H1 (cell line): ENCODE measurements around the gene GLG1. TPM values are rescaled to one million over a fixed set of nuclear protein-coding genes. Genes with fewer than 3 reads are reported as not detected.

Experiments used
- CTCF ChIA-PET: fragments of 300-600 bp; sonication (Branson Sonifier 250); formaldehyde crosslinking; loops from one replicate; lab custom pipeline; 2021; ENCODE audit not compliant: partially characterized antibody; lab: Charles Lee
- POLR2A ChIA-PET: fragments of 300-600 bp; sonication (Branson Sonifier 250); formaldehyde crosslinking; loops from one replicate; lab custom pipeline; 2021; ENCODE audit warnings: inconsistent platforms; ENCODE audit not compliant: partially characterized antibody; lab: Charles Lee
- DNase-seq, 2 experiments: peaks; one replicate each; pipeline versions ENCODE4 v3.0.0 to v3.0.0-alpha.2; 2010 to 2022; ENCODE audit warnings: low spot score in 2 of 2, low read depth in 1 of 2, mixed read lengths in 1 of 2
- FAIRE-seq: peaks from 2 replicates; lab custom pipeline; 2011; peaks lifted over from hg19 to GRCh38; lab: Jason Lieb, UNC
- H2AFZ ChIP-seq: 2 replicates; pipeline ENCODE4 v1.8.1; 2012; ENCODE audit warnings: low read length, inconsistent platforms
- H2AK5ac ChIP-seq: 2 replicates; pipeline ENCODE4 v1.6.1; 2013; ENCODE audit warnings: low read depth, low read length
- H2BK120ac ChIP-seq: replicated peaks from 2 replicates; pipeline ENCODE3; 2013; ENCODE audit warnings: low read depth, low read length, inconsistent platforms
- H2BK12ac ChIP-seq: 2 replicates; pipeline ENCODE4 v1.6.1; 2013; ENCODE audit warnings: low read depth, low read length
- H2BK15ac ChIP-seq: 2 replicates; pipeline ENCODE4 v1.6.1; 2013; ENCODE audit warnings: low read length
- H2BK20ac ChIP-seq: 2 replicates; pipeline ENCODE4 v1.6.1; 2013; ENCODE audit warnings: low read length
- H2BK5ac ChIP-seq: 2 replicates; pipeline ENCODE4 v1.6.1; 2013; ENCODE audit warnings: low read depth, low read length
- H3K14ac ChIP-seq: 2 replicates; pipeline ENCODE4 v1.6.1; 2013; ENCODE audit warnings: inconsistent platforms; ENCODE audit not compliant: insufficient read length
- H3K18ac ChIP-seq: 2 replicates; pipeline ENCODE4 v1.6.1; 2013; ENCODE audit warnings: low read length; ENCODE audit errors: extremely low read depth
- H3K23ac ChIP-seq: 2 replicates; pipeline ENCODE4 v1.6.1; 2013; ENCODE audit warnings: inconsistent platforms; ENCODE audit not compliant: insufficient read length
- H3K23me2 ChIP-seq: 2 replicates; pipeline ENCODE4 v1.6.1; 2013; ENCODE audit warnings: low read depth, low read length
- H3K27ac ChIP-seq: 2 replicates; pipeline ENCODE4 v1.6.1; 2011; ENCODE audit warnings: low read depth, low read length, inconsistent platforms
- H3K27me3 ChIP-seq, 4 experiments: replicated peaks in 1 of 4; 1 replicate in 1 of 4; 2 replicates in 3 of 4; pipeline versions ENCODE4 v1.6.1 to v1.8.1; 2011 to 2013; ENCODE audit warnings: low read length in 3 of 4, mild to moderate bottlenecking in 3 of 4, inconsistent platforms in 2 of 4, mixed read lengths in 2 of 4, moderate library complexity in 1 of 4; ENCODE audit not compliant: control insufficient read depth in 3 of 4, insufficient read depth in 3 of 4; ENCODE audit errors: extremely low read depth in 1 of 4
- H3K36me3 ChIP-seq, 4 experiments: 2 replicates each; pipeline versions ENCODE4 v1.6.1 to v1.8.1; 2011 to 2013; ENCODE audit warnings: mild to moderate bottlenecking in 4 of 4, low read length in 3 of 4, moderate library complexity in 2 of 4, control low read depth in 1 of 4, inconsistent platforms in 1 of 4; ENCODE audit not compliant: insufficient read depth in 4 of 4, control insufficient read depth in 2 of 4
- H3K4ac ChIP-seq: replicated peaks from 2 replicates; pipeline ENCODE3; 2013; ENCODE audit warnings: low read length, low read depth, mixed read lengths, inconsistent platforms; ENCODE audit not compliant: insufficient read length
- H3K4me1 ChIP-seq, 4 experiments: replicated peaks in 1 of 4; 1 replicate in 1 of 4; 2 replicates in 3 of 4; pipeline versions ENCODE4 v1.6.1 to v1.8.1; 2011 to 2013; ENCODE audit warnings: low read length in 3 of 4, inconsistent platforms in 2 of 4, mixed read lengths in 1 of 4; ENCODE audit not compliant: insufficient read depth in 4 of 4, control insufficient read depth in 3 of 4
- H3K4me2 ChIP-seq, 2 experiments: 2 replicates each; pipeline versions ENCODE4 v1.6.1 to v1.8.1; 2011 to 2013; ENCODE audit warnings: low read depth in 2 of 2, low read length in 2 of 2, control low read depth in 1 of 2, inconsistent platforms in 1 of 2, mild to moderate bottlenecking in 1 of 2; ENCODE audit not compliant: insufficient read depth in 1 of 2
- H3K4me3 ChIP-seq, 4 experiments: fragments of 200-600, 300-600 bp in 1 of 4; sonication (generic), shearing (Covaris generic), sonication (Bioruptor Twin) in 1 of 4; 2 replicates each; pipeline versions ENCODE4 v1.5.1 to v1.8.1; 2011 to 2016; ENCODE audit warnings: low read length in 4 of 4, low read depth in 3 of 4, control low read depth in 2 of 4, inconsistent platforms in 2 of 4, mild to moderate bottlenecking in 2 of 4, mixed read lengths in 1 of 4, moderate library complexity in 1 of 4; ENCODE audit not compliant: insufficient read depth in 2 of 4; ENCODE audit errors: extremely low read depth in 1 of 4
- H3K56ac ChIP-seq: replicated peaks from 2 replicates; pipeline ENCODE3; 2013; ENCODE audit warnings: low read depth, mild to moderate bottlenecking, mixed read lengths, low read length, inconsistent platforms; ENCODE audit not compliant: insufficient read length
- H3K79me1 ChIP-seq: 2 replicates; pipeline ENCODE4 v1.6.1; 2013; ENCODE audit warnings: low read depth, low read length, control low read depth
- H3K79me2 ChIP-seq, 2 experiments: 2 replicates each; pipeline versions ENCODE4 v1.6.1 to v1.8.1; 2012 to 2013; ENCODE audit warnings: low read length in 2 of 2, mild to moderate bottlenecking in 2 of 2, inconsistent platforms in 1 of 2; ENCODE audit not compliant: insufficient read depth in 2 of 2, control insufficient read depth in 1 of 2
- H3K9ac ChIP-seq, 4 experiments: replicated peaks in 1 of 4; 1 replicate in 1 of 4; 2 replicates in 3 of 4; pipeline versions ENCODE4 v1.6.1 to v1.8.1; 2011 to 2013; ENCODE audit warnings: low read depth in 3 of 4, low read length in 3 of 4, control low read depth in 2 of 4, mild to moderate bottlenecking in 2 of 4, moderate library complexity in 2 of 4, inconsistent platforms in 1 of 4; ENCODE audit errors: extremely low read depth in 1 of 4
- H3K9me3 ChIP-seq, 2 experiments: 2 replicates each; pipeline versions ENCODE4 v1.6.1 to v1.8.1; 2012 to 2013; ENCODE audit warnings: mild to moderate bottlenecking in 2 of 2, moderate library complexity in 2 of 2, control low read depth in 1 of 2, inconsistent platforms in 1 of 2, low read depth in 1 of 2, low read length in 1 of 2, mixed read lengths in 1 of 2; ENCODE audit not compliant: insufficient read depth in 2 of 2
- H4K20me1 ChIP-seq, 2 experiments: replicated peaks in 1 of 2; 2 replicates each; pipeline versions ENCODE3 to v1.8.1; 2011 to 2013; ENCODE audit warnings: inconsistent platforms in 2 of 2, low read length in 2 of 2, mild to moderate bottlenecking in 1 of 2; ENCODE audit not compliant: insufficient read depth in 2 of 2, control insufficient read depth in 1 of 2
- H4K5ac ChIP-seq: 2 replicates; pipeline ENCODE4 v1.6.1; 2013; ENCODE audit warnings: low read length, low read depth, mixed read lengths, inconsistent platforms; ENCODE audit not compliant: insufficient read length
- H4K8ac ChIP-seq: 2 replicates; pipeline ENCODE4 v1.8.0; 2013; ENCODE audit warnings: mild to moderate bottlenecking, moderate library complexity, low read length, inconsistent platforms; ENCODE audit not compliant: insufficient read depth; ENCODE audit errors: extremely low read depth
- H4K91ac ChIP-seq: replicated peaks from 2 replicates; pipeline ENCODE3; 2013; ENCODE audit warnings: low read length, mixed read lengths, inconsistent platforms; ENCODE audit not compliant: insufficient read length
- BACH1 ChIP-seq: IDR thresholded peaks from 2 replicates; pipeline ENCODE4 v1.6.1; 2012; ENCODE audit warnings: low read length, improper control_type of control experiment
- CBX5 ChIP-seq: fragments of 300-800, 300-1000 bp; sonication (generic); IDR thresholded peaks from 2 replicates; pipeline ENCODE4 v1.7.1; 2016; ENCODE audit warnings: antibody characterized with exemption, low read length, low read depth
- CBX8 ChIP-seq: fragments of 300-800, 300-1000 bp; sonication (generic); IDR thresholded peaks from 2 replicates; pipeline ENCODE4 v1.7.1; 2016; ENCODE audit warnings: low read depth, low read length, borderline replicate concordance
- CHD2 ChIP-seq: IDR thresholded peaks from 2 replicates; pipeline ENCODE4 v1.6.1; 2012; ENCODE audit warnings: low read length, improper control_type of control experiment
- EZH2 ChIP-seq: fragments of 200-600 bp; sonication (generic); IDR thresholded peaks from 2 replicates; pipeline ENCODE4 v1.7.1; 2012; ENCODE audit warnings: low read depth, mild to moderate bottlenecking, moderate library complexity, low read length, inconsistent platforms; ENCODE audit not compliant: severe bottlenecking
- GTF2F1 ChIP-seq: IDR thresholded peaks from 2 replicates; pipeline ENCODE4 v1.6.1; 2012; ENCODE audit warnings: low read depth, low read length, improper control_type of control experiment, borderline replicate concordance
- RXRA ChIP-seq: IDR thresholded peaks from 2 replicates; pipeline ENCODE4 v1.6.1; 2011; ENCODE audit warnings: low read depth, mild to moderate bottlenecking, low read length, moderate library complexity; ENCODE audit not compliant: insufficient read depth
- SP1 ChIP-seq: IDR thresholded peaks from 2 replicates; pipeline ENCODE4 v1.6.1; 2011; ENCODE audit warnings: low read depth, low read length
- TAF1 ChIP-seq: IDR thresholded peaks from 2 replicates; pipeline ENCODE4 v1.6.1; 2011; ENCODE audit warnings: mild to moderate bottlenecking, low read depth, low read length
- WGBS, 2 experiments: shearing (Covaris generic) in 1 of 2; methylation state at CpG; one replicate each; pipeline versions ENCODE4 v1.1.6 to v1.1.7; 2013 to 2015; ENCODE audit warnings: low lambda C conversion rate in 2 of 2, mixed read lengths in 2 of 2, inconsistent platforms in 1 of 2, low coverage in 1 of 2, missing lambda C conversion rate in 1 of 2; ENCODE audit not compliant: insufficient replicate concordance in 2 of 2, insufficient coverage in 1 of 2, insufficient read length in 1 of 2; ENCODE audit errors: extremely low coverage in 1 of 2, missing lambda C conversion rate in 1 of 2; 5-methylcytosine and 5-hydroxymethylcytosine counted together
- polyA plus RNA-seq, 7 experiments: library from polyadenylated mRNA; depleted of rRNA in 3 of 7; stranded (reverse) in 5 of 7; unstranded in 2 of 7; fragments of >200 nt in 5 of 7; fragments of 200-250 nt in 2 of 7; gene quantifications; 1 replicate in 5 of 7; 2 replicates in 1 of 7; 4 replicates in 1 of 7; pipeline versions ENCODE4 v1.2.1 to v1.2.3, GENCODE V29; 2011 to 2013; ENCODE audit warnings: missing spikeins in 2 of 7, mixed read lengths in 2 of 7
- total RNA-seq: library from RNA; stranded (reverse); fragmentation: NEBNext Ultra II Directional; extraction: Animal tissue kit (Norgen Biotek cat#: 25700); gene quantifications from 2 replicates; pipeline ENCODE4 v1.2.1, GENCODE V29; 2021
- TF ChIP-seq, protein P1 (sequence below): IDR thresholded peaks from 2 replicates; pipeline ENCODE4 v1.6.1; 2012; ENCODE audit warnings: inconsistent platforms
- TF ChIP-seq, protein P2 (sequence below): IDR thresholded peaks from 2 replicates; pipeline ENCODE4 v1.6.1; 2011; ENCODE audit warnings: low read length, improper control_type of control experiment
- TF ChIP-seq, protein P3 (sequence below): IDR thresholded peaks from 2 replicates; pipeline ENCODE4 v1.6.1; 2011; ENCODE audit warnings: low read depth, mild to moderate bottlenecking, low read length; ENCODE audit not compliant: insufficient read depth

The GLG1 gene
- total and polyA plus RNA-seq, 2 of the 8 experiments (the other 6 are each of a cell fraction or from before 2014, with no cell fraction given) = 53.4 to 139 TPM

DNA sequence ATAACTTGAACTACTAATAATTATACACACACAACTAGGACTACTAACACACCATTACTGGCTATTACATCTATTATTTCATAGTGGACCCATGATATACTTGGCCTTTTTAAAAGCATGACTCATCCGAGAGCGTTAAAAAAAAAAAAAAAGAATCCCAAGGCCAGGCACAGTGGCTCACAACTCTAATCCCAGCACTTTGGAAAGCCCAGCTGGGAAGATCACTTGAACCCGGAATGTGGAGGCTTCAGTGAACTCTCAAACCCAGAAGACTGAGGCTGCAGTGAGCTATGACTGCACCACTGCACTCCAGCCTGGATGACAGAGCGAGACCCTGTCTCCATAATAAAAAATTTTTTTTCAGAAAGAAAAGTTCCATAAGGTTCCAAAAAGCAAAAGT is 3.1 kb downstream of the GLG1 start:
- Histone ChIP-seq H2BK15ac (no peak overlapping the region), H3K27ac (no peak overlapping the region)

More for the DNA sequence above, 3.1 kb downstream of the GLG1 start:
- ChIA-PET POLR2A (no interaction called here), CTCF (no interaction called here)
- WGBS, 2 experiments = 90% methylated on average over 4 of the region's 4 CpGs; no CpG with 5 or more reads in 1 of the 2 experiments
- DNase-seq (no peak), FAIRE-seq (no peak)
- Histone ChIP-seq H2AK5ac (no peak overlapping the region), H3K56ac (no peak overlapping the region), H4K91ac (no peak overlapping the region), H3K4ac (no peak overlapping the region), H4K8ac (no peak overlapping the region), H3K4me3 (no peak overlapping the region), H2BK5ac (no peak overlapping the region), H3K18ac (no peak overlapping the region), H3K4me2 (no peak overlapping the region; a peak in 1 of 4 replicates), H4K5ac (no peak overlapping the region), H3K79me1 (no peaks in the 10 kb centered on the region; the same call in 1 of the 2 replicates), H3K27me3 (no peaks in the 10 kb centered on the region), H2BK120ac (no peak overlapping the region), H3K36me3 (no peaks in the 10 kb centered on the region), H3K23ac (no peak overlapping the region), H2BK20ac (no peak overlapping the region), H3K9ac (no peak overlapping the region), H2BK12ac (no peak overlapping the region), H3K14ac (no peak overlapping the region), H3K23me2 (peaks cover 4% of the 10 kb centered on the region), H2AFZ (no peak overlapping the region), H3K4me1 (peaks cover 2 to 7% (median 6%) of the 10 kb centered on the region in 4 experiments; a peak in 5 of 7 replicates), H3K9me3 (no peaks in the 10 kb centered on the region), H4K20me1 (peaks cover 7 to 9% of the 10 kb centered on the region in 2 experiments), H3K79me2 (peaks cover 25 to 75% of the 10 kb centered on the region in 2 experiments)
- TF ChIP-seq, protein P1, sequence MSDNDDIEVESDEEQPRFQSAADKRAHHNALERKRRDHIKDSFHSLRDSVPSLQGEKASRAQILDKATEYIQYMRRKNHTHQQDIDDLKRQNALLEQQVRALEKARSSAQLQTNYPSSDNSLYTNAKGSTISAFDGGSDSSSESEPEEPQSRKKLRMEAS = no peak
- TF ChIP-seq CHD2 (no peak), TAF1 (no peak), RXRA (no peak), CBX5 (no peak), GTF2F1 (no peak), CBX8 (no peak), BACH1 (no peak), EZH2 (no peak), SP1 (no peak)
- TF ChIP-seq, protein P2, sequence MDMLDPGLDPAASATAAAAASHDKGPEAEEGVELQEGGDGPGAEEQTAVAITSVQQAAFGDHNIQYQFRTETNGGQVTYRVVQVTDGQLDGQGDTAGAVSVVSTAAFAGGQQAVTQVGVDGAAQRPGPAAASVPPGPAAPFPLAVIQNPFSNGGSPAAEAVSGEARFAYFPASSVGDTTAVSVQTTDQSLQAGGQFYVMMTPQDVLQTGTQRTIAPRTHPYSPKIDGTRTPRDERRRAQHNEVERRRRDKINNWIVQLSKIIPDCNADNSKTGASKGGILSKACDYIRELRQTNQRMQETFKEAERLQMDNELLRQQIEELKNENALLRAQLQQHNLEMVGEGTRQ = no peak
- TF ChIP-seq, protein P3, sequence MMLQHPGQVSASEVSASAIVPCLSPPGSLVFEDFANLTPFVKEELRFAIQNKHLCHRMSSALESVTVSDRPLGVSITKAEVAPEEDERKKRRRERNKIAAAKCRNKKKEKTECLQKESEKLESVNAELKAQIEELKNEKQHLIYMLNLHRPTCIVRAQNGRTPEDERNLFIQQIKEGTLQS = no peak
